Hepatic stellate cell (primary cell): Measurements from ENCODE around the gene FANCD2.
A peak's percentile ranks its signal among the peaks of the same experiment; 100 is the strongest.
"Not testable (repeated sequence)": the region's sequence is repeated elsewhere in the genome, so short reads cannot be mapped to it uniquely, and the experiment has no call there.

Experiments used
- DNase-seq: peaks from one replicate; pipeline ENCODE4 v3.0.0; 2011; ENCODE audit warnings: low spot score

The FANCD2 gene

GRCh38 chr3:10108091-10108490 lies 81.9 kb downstream of the FANCD2 start, which contains the start of gene FANCD2OS:
Gene FANCD2OS, minus strand, starts transcription at chr3:10108255. Its CDS starts 3,481 bp downstream, at chr3:10104774.
- DNase-seq, result no peak

GRCh38 chr3:10115326-10116137 lies 89.3 kb downstream of the FANCD2 start, which contains the start of gene BRK1:
Gene BRK1, plus strand, starts transcription at chr3:10115675. Its CDS starts 27 bp downstream, at chr3:10115702.
- peak; percentile 99 for DNase-seq

- DNase-seq, result peak; percentile 38
Measured at GRCh38 chr3:10116138-10116460, 89.9 kb downstream of the FANCD2 start.

- DNase-seq, result no peak
Measured at GRCh38 chr3:10116928-10117327, 90.7 kb downstream of the FANCD2 start.

- no peak for DNase-seq
Measured at GRCh38 chr3:10119376-10119775, 93.1 kb downstream of the FANCD2 start.

GRCh38 chr3:10121064-10121463 lies 94.8 kb downstream of the FANCD2 start:
- no peak for DNase-seq

- no peak for DNase-seq
Measured at GRCh38 chr3:10122724-10123123, 96.5 kb downstream of the FANCD2 start.

GRCh38 chr3:10135872-10136271 lies 109.6 kb downstream of the FANCD2 start:
- DNase-seq, result not testable (repeated sequence)

- DNase-seq, result no peak
Measured at GRCh38 chr3:10136426-10137005, 110.3 kb downstream of the FANCD2 start.

GRCh38 chr3:10137178-10137577 lies 110.9 kb downstream of the FANCD2 start:
- DNase-seq, result no peak

GRCh38 chr3:10140996-10141546 lies 114.8 kb downstream of the FANCD2 start:
- no peak for DNase-seq

- no peak for DNase-seq
Measured at GRCh38 chr3:10142707-10143560, 116.7 kb downstream of the FANCD2 start.

- no peak for DNase-seq
Measured at GRCh38 chr3:10145685-10146084, 119.4 kb downstream of the FANCD2 start.

- DNase-seq, result no peak
Measured at GRCh38 chr3:10149226-10149625, 123.0 kb downstream of the FANCD2 start.

GRCh38 chr3:10150987-10151386 lies 124.8 kb downstream of the FANCD2 start:
- DNase-seq, result no peak
